ENCODE results near the gene ARHGAP23. TPM values are rescaled to one million over a fixed set of nuclear protein-coding genes. Genes with fewer than 3 reads are reported as not detected.

Gene ARHGAP23
- total RNA-seq, 4 donors from 2014 or later: 2.6 to 119 (median 15.2) TPM

DNA sequence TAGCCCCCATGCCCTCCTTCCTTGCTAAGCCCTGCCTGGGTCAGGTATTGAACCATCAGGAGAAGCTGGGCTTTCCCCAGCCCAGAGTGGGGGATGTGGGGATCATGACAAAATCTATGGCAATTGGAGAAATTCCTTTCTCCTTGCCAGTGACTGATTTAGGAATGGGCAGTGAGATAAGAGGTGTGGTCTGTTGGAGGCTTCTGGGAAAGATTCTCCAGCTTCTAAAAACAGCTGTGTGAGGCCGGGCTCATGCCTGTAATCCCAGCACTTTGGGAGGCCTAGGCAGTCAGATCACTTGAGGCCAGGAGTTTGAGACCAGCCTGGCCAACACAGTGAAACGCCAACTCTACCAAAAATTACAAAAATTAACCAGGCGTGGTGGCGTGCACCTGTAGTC is 108.4 kb downstream of the ARHGAP23 start:
- no peak overlapping the region for H3K27ac ChIP-seq
- intact Hi-C loops (cut with DNase I; ENCODE audit: low total_unique reads): no loop called here
- no peak for DNase-seq
- TF ChIP-seq, protein P1, sequence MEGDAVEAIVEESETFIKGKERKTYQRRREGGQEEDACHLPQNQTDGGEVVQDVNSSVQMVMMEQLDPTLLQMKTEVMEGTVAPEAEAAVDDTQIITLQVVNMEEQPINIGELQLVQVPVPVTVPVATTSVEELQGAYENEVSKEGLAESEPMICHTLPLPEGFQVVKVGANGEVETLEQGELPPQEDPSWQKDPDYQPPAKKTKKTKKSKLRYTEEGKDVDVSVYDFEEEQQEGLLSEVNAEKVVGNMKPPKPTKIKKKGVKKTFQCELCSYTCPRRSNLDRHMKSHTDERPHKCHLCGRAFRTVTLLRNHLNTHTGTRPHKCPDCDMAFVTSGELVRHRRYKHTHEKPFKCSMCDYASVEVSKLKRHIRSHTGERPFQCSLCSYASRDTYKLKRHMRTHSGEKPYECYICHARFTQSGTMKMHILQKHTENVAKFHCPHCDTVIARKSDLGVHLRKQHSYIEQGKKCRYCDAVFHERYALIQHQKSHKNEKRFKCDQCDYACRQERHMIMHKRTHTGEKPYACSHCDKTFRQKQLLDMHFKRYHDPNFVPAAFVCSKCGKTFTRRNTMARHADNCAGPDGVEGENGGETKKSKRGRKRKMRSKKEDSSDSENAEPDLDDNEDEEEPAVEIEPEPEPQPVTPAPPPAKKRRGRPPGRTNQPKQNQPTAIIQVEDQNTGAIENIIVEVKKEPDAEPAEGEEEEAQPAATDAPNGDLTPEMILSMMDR (IDR thresholded peaks at IDR 0.05): no peak
- TF ChIP-seq POLR2A (IDR thresholded peaks at IDR 0.05): no peak
- H3K36me3 ChIP-seq: no peaks in the 10 kb centered on the region
- H3K4me3 ChIP-seq: no peak overlapping the region
- no peaks in the 10 kb centered on the region for H3K4me1 ChIP-seq
- H3K27me3 ChIP-seq: peaks cover 0 to 8% of the 10 kb centered on the region in 2 donors
- H3K9me3 ChIP-seq: no peaks in the 10 kb centered on the region

DNA sequence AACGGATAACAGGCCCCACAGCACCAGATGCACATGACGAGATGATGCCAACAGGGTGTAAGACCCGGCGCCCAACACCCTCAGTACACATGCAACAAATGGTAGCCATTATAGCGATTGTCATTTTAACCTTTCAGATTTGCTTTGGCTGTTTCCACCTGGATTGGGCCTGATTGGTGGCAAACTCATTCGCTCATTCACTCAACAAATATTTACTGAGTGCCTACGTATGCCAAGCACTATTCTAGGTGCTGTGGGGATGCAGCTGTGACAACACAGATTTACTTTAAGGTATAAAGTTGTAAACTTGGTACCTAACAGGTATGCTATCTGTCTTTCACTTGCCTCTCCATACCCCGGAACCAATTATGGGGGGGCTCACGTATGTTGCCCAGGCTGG is 110.6 kb downstream of the ARHGAP23 start:
- no peaks in the 10 kb centered on the region for H3K27me3 ChIP-seq
- no peaks in the 10 kb centered on the region for H3K4me1 ChIP-seq
- no peaks in the 10 kb centered on the region for H3K36me3 ChIP-seq
- H3K4me3 ChIP-seq: no peak overlapping the region
- no peak for TF ChIP-seq POLR2A (IDR thresholded peaks at IDR 0.05)
- TF ChIP-seq, protein P1 (IDR thresholded peaks at IDR 0.05): no peak
- intact Hi-C loops (cut with DNase I; ENCODE audit: low total_unique reads): no loop called here
- DNase-seq: no peak
- no peaks in the 10 kb centered on the region for H3K9me3 ChIP-seq
- no peak overlapping the region for H3K27ac ChIP-seq

DNA sequence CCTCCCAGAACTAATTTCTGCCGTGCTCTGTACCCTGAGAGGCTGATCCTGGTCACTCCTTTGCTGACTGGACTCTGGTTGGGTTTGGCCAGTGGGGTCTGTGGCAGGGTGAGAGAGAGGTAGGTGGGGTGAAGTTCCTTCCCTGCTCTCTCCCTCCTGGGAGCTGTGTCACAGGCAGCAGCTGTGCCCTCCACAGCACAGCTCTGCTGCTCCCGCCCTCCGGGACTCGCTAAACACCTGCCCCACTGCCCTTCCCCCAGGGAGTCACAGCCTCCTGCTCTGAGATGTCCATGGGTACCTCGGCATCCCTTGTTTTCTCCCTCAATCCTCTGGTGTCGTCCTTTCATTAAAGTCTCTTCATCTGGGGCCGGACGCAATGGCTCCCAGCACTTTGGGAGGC is 111.1 kb downstream of the ARHGAP23 start:
- Histone ChIP-seq H3K4me3 (no peak overlapping the region), H3K9me3 (no peaks in the 10 kb centered on the region), H3K27ac (no peak overlapping the region), H3K27me3 (no peaks in the 10 kb centered on the region), H3K4me1 (no peaks in the 10 kb centered on the region), H3K36me3 (no peaks in the 10 kb centered on the region)
- DNase-seq: no peak
- TF ChIP-seq, protein P1 (IDR thresholded peaks at IDR 0.05): no peak
- TF ChIP-seq POLR2A (IDR thresholded peaks at IDR 0.05): no peak
- intact Hi-C loops (cut with DNase I; ENCODE audit: low total_unique reads): no loop called here

GRCh38 chr17:38540514-38541045 is 112.3 kb downstream of the ARHGAP23 start:
- DNase-seq: no peak
- no peaks in the 10 kb centered on the region for H3K4me1 ChIP-seq
- no peaks in the 10 kb centered on the region for H3K27me3 ChIP-seq
- TF ChIP-seq, protein P1 (IDR thresholded peaks at IDR 0.05): no peak
- TF ChIP-seq POLR2A (IDR thresholded peaks at IDR 0.05): no peak
- no peak overlapping the region for H3K4me3 ChIP-seq
- intact Hi-C loops (cut with DNase I; ENCODE audit: low total_unique reads): no loop called here
- no peaks in the 10 kb centered on the region for H3K9me3 ChIP-seq
- no peak overlapping the region for H3K27ac ChIP-seq
- H3K36me3 ChIP-seq: no peaks in the 10 kb centered on the region

- H3K4me3 ChIP-seq: no peak overlapping the region
- intact Hi-C loops (cut with DNase I; ENCODE audit: low total_unique reads): no loop called here
- no peak overlapping the region for H3K27ac ChIP-seq
- H3K4me1 ChIP-seq: no peaks in the 10 kb centered on the region
- TF ChIP-seq, protein P1 (IDR thresholded peaks at IDR 0.05): no peak
- TF ChIP-seq POLR2A (IDR thresholded peaks at IDR 0.05): no peak
- H3K27me3 ChIP-seq: no peaks in the 10 kb centered on the region
- no peak for DNase-seq
- no peaks in the 10 kb centered on the region for H3K9me3 ChIP-seq
- no peaks in the 10 kb centered on the region for H3K36me3 ChIP-seq
Measured at GRCh38 chr17:38541281-38541680, 113.0 kb downstream of the ARHGAP23 start.
